Heart left ventricle (tissue), 16 donors: ENCODE measurements around the gene CCDC192. TPM values are rescaled to one million over a fixed set of nuclear protein-coding genes. Genes with fewer than 3 reads are reported as not detected.

Experiments
- ATAC-seq, 4 donors: fragments of 200-7000 bp; cut with Tn5 transposase; one replicate each; pipeline ENCODE4 v1.9.1; 2020 to 2022; ENCODE audit warnings: moderate library complexity in 4 of 4, mild to moderate bottlenecking in 3 of 4, moderate number of reproducible peaks in 1 of 4
- DNase-seq, 5 donors: peaks; one replicate each; pipeline ENCODE4 v3.0.0-alpha.2; 2020
- H3K27ac ChIP-seq, 12 donors: fragments of 200-600 bp; sonication (generic) in 4 of 12; one replicate each; pipeline versions ENCODE4 v1.5.0 to v1.8.0; 2016 to 2022; ENCODE audit warnings: mild to moderate bottlenecking in 2 of 12
- H3K27me3 ChIP-seq, 9 donors: fragments of 200-600 bp; sonication (generic) in 2 of 9; one replicate each; pipeline versions ENCODE4 v1.5.1 to v1.8.0; 2016 to 2022; ENCODE audit warnings: mild to moderate bottlenecking in 3 of 9
- H3K36me3 ChIP-seq, 9 donors: fragments of 200-600 bp; sonication (generic) in 2 of 9; one replicate each; pipeline versions ENCODE4 v1.5.0 to v1.8.0; 2018 to 2022; ENCODE audit warnings: mild to moderate bottlenecking in 2 of 9
- H3K4me1 ChIP-seq, 12 donors: fragments of 200-600 bp; sonication (generic) in 4 of 12; one replicate each; pipeline versions ENCODE4 v1.5.0 to v1.8.0; 2016 to 2022; ENCODE audit warnings: mild to moderate bottlenecking in 3 of 12
- H3K4me3 ChIP-seq, 12 donors: fragments of 200-600 bp; sonication (generic) in 4 of 12; one replicate each; pipeline versions ENCODE4 v1.5.0 to v1.8.0; 2017 to 2022; ENCODE audit warnings: mild to moderate bottlenecking in 9 of 12, moderate library complexity in 4 of 12
- H3K9me3 ChIP-seq, 12 donors: fragments of 200-600 bp; sonication (generic) in 4 of 12; one replicate each; pipeline versions ENCODE4 v1.5.0 to v1.8.0; 2016 to 2022; ENCODE audit warnings: mild to moderate bottlenecking in 1 of 12
- CTCF ChIP-seq, 12 donors: fragments of 200-600 bp; sonication (generic) in 4 of 12; IDR thresholded peaks; one replicate each; pipeline versions ENCODE4 v1.5.0 to v1.8.0; 2018 to 2022; ENCODE audit warnings: antibody characterized with exemption in 12 of 12, mild to moderate bottlenecking in 5 of 12
- POLR2A ChIP-seq, 2 donors: fragments of 450-650 bp; IDR thresholded peaks; one replicate each; pipeline ENCODE4 v1.6.1; 2017; ENCODE audit warnings: antibody characterized with exemption in 2 of 2, mild to moderate bottlenecking in 2 of 2, moderate library complexity in 2 of 2
- WGBS, 4 donors: extraction: QIAGEN DNeasy Blood & Tissue Kit in 2 of 4; methylation state at CpG; one replicate each; pipeline versions ENCODE4 v1.1.5 to v1.1.7; 2013 to 2018; 5-methylcytosine and 5-hydroxymethylcytosine counted together
- intact Hi-C, 10 donors: fragments of 100-400 bp; cut with DNase I; formaldehyde crosslinking; loops; one replicate each; pipeline versions ENCODE4 v1.11.1 to v1.14.2; 2022
- polyA plus RNA-seq, 2 donors: library from polyadenylated mRNA; stranded (reverse); fragments of 200-250 nt; gene quantifications; one replicate each; pipeline ENCODE4 v1.2.3, GENCODE V29; 2013
- total RNA-seq, 9 donors: library from RNA; depleted of rRNA in 2 of 9; stranded (reverse); fragments of >200 nt in 2 of 9; fragmentation: NEBNext Ultra II Directional in 3 of 9; extraction: Animal tissue kit (Norgen Biotek cat#: 25700) in 3 of 9; gene quantifications; one replicate each; pipeline versions ENCODE4 v1.1.0 to v1.2.4, GENCODE V29; 2016 to 2023
- donor health status: ischemic (EF 13 %, LVEDD 7.1; RV severe dilation, severe dysfunction).
- donor health status: healthy with polysubstance abuse.
- donor health status: DM: no; HTN: yes; CAD: no.
- donor health status: DM: no; HTN: no; CAD: no.
- donor health status: ischemic (EF 25% LVEDD 6.9; RV normal size, moderate dysfunction).
- donor health status: ischemic (EF 25% LVEDD 5.7; RV mildly dilated, moderate dysfunction).
- donor health status: healthy.
- donor health status: DM: yes; HTN: yes; CAD: no.
- donor health status: ischemic (EF 35%, LVEDD 5.7; RV mildly dilated, moderate dysfunction).
- donor health status: nonischemic (EF 11% LVEDD 7.7; RV severe dilation, severe dysfunction).
- donor health status: DM: yes; HTN: yes; CAD: no.
- donor health status: PGD.
- donor health status: ischemic (EF 29% LVEDD 5.4; RV normal size, mild dysfunction).
- donor health status: nonischemic (EF 23%, LVEDD 6.1; RV moderate dilation, normal function).

The CCDC192 gene
- total and polyA plus RNA-seq, 11 donors: 0.07 to 1.3 (median 0.42) TPM; not detected in 8

- peaks cover 0 to 6% (median 0%) of the 10 kb centered on the region in 12 donors for H3K4me1 ChIP-seq
- H3K9me3 ChIP-seq: no peaks in the 10 kb centered on the region
- 48 to 60% (median 55%) methylated on average over 4 of the region's 4 CpGs for WGBS, 4 donors
- H3K27ac ChIP-seq: no peak overlapping the region
- DNase-seq (no peak), ATAC-seq (no peak)
- no peak overlapping the region for H3K4me3 ChIP-seq
- intact Hi-C loops: loop anchor here in 4 of 10 donors (10.0 kb wide), 2 partner anchors 189 to 331 kb away; partner anchors contain the start of gene SLC12A2 (in 1 of the 4)
- no peaks in the 10 kb centered on the region for H3K36me3 ChIP-seq
- TF ChIP-seq POLR2A (IDR thresholded peaks at IDR 0.05) (no peak), CTCF (IDR thresholded peaks at IDR 0.05) (no peak)
- H3K27me3 ChIP-seq: no peaks in the 10 kb centered on the region
Measured at GRCh38 chr5:127754259-127754658, 51.1 kb downstream of the CCDC192 start.

GRCh38 chr5:127754706-127755105 is 51.5 kb downstream of the CCDC192 start:
- Histone ChIP-seq H3K27me3 (no peaks in the 10 kb centered on the region), H3K36me3 (no peaks in the 10 kb centered on the region), H3K4me1 (peaks cover 0 to 6% (median 0%) of the 10 kb centered on the region in 12 donors), H3K4me3 (no peak overlapping the region), H3K9me3 (no peaks in the 10 kb centered on the region), H3K27ac (no peak overlapping the region)
- intact Hi-C loops: loop anchor here in 8 of 10 donors (5.0 to 10.0 kb wide), 4 partner anchors 190 to 448 kb away; partner anchors contain the start of gene SLC12A2 (in 6 of the 8)
- TF ChIP-seq CTCF (IDR thresholded peaks at IDR 0.05): no peak
- no peak for TF ChIP-seq POLR2A (IDR thresholded peaks at IDR 0.05)
- 70 to 77% (median 72%) methylated on average over 2 of the region's 2 CpGs for WGBS, 4 donors
- ATAC-seq (no peak), DNase-seq (no peak)

DNA sequence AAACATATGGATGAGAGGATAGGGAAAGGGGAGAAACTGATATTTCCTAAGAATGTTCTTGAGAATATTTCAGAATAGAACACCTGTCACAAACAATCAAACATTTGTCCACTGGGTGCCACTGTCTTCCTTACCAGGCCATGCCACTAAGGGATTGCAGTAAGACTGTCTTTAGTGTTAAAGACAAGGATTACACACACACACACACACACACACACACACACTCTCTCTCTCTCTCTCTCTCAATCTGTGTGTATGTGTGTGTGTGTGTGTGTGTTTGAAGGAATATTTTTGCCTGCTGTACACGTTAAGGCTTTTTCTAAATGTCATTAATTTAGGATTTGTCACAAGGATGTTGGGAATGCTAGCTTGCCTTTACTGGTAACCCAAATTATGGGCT is 54.4 kb downstream of the CCDC192 start:
- H3K36me3 ChIP-seq: no peaks in the 10 kb centered on the region
- H3K27me3 ChIP-seq: no peaks in the 10 kb centered on the region
- ATAC-seq (peak; percentile 47 to 88 (median 82)), DNase-seq (peak in 2 of 5 donors; percentile 22 to 23)
- peaks cover 0 to 14% (median 5%) of the 10 kb centered on the region in 12 donors for H3K4me1 ChIP-seq
- 25 to 52% (median 32%) methylated on average over 1 of the region's 1 CpG for WGBS, 4 donors
- TF ChIP-seq CTCF (IDR thresholded peaks at IDR 0.05): peak; percentile 32 to 63 (median 46)
- TF ChIP-seq POLR2A (IDR thresholded peaks at IDR 0.05): no peak
- H3K4me3 ChIP-seq: no peak overlapping the region
- no peaks in the 10 kb centered on the region for H3K9me3 ChIP-seq
- no peak overlapping the region for H3K27ac ChIP-seq
- intact Hi-C loops: loop anchor here in 8 of 10 donors (2.0 to 10.0 kb wide), 5 partner anchors 193 to 445 kb away; partner anchors contain the start of gene SLC12A2 (in 6 of the 8)

- Histone ChIP-seq H3K36me3 (no peaks in the 10 kb centered on the region), H3K4me3 (no peak overlapping the region), H3K27me3 (no peaks in the 10 kb centered on the region), H3K27ac (no peak overlapping the region), H3K4me1 (peaks cover 0 to 18% (median 8%) of the 10 kb centered on the region in 12 donors), H3K9me3 (no peaks in the 10 kb centered on the region)
- no peak for TF ChIP-seq CTCF (IDR thresholded peaks at IDR 0.05)
- TF ChIP-seq POLR2A (IDR thresholded peaks at IDR 0.05): no peak
- peak in 1 of 4 donors; percentile 36 for ATAC-seq
- no peak for DNase-seq
- intact Hi-C loops: loop anchor here in 8 of 10 donors (5.0 to 10.0 kb wide), 4 partner anchors 194 to 443 kb away; partner anchors contain the start of gene SLC12A2 (in 6 of the 8)
Measured at GRCh38 chr5:127758766-127759283, 55.6 kb downstream of the CCDC192 start.
